Fibroblast of lung (primary cell): Measurements from ENCODE around the gene CCDC8. TPM values are rescaled to one million over a fixed set of nuclear protein-coding genes. Genes with fewer than 3 reads are reported as not detected.
A peak's percentile ranks its signal among the peaks of the same experiment; 100 is the strongest.
"Not testable (repeated sequence)": the region's sequence is repeated elsewhere in the genome, so short reads cannot be mapped to it uniquely, and the experiment has no call there.

Experiments
- DNase-seq, 2 donors: peaks; one replicate each; pipeline versions ENCODE4 v3.0.0 to v3.0.0-alpha.2; 2010; ENCODE audit warnings: low read depth in 2 of 2
- H2AFZ ChIP-seq: 2 replicates; pipeline ENCODE4 v1.5.1; 2012; ENCODE audit warnings: low read length, control low read depth, inconsistent platforms
- H3K27ac ChIP-seq: 2 replicates; pipeline ENCODE4 v1.5.1; 2011; ENCODE audit warnings: low read length, control low read depth; ENCODE audit not compliant: insufficient read depth
- H3K27me3 ChIP-seq: 2 replicates; pipeline ENCODE4 v1.5.1; 2011; ENCODE audit warnings: mild to moderate bottlenecking, low read length; ENCODE audit not compliant: control insufficient read depth, insufficient read depth
- H3K36me3 ChIP-seq: 2 replicates; pipeline ENCODE4 v1.5.1; 2011; ENCODE audit warnings: low read length; ENCODE audit not compliant: control insufficient read depth, insufficient read depth
- H3K4me1 ChIP-seq: 2 replicates; pipeline ENCODE4 v1.5.1; 2011; ENCODE audit warnings: low read length; ENCODE audit not compliant: control insufficient read depth, insufficient read depth; ENCODE audit errors: extremely low read depth
- H3K4me2 ChIP-seq: 2 replicates; pipeline ENCODE4 v1.5.1; 2011; ENCODE audit warnings: low read length, control low read depth; ENCODE audit not compliant: insufficient read depth; ENCODE audit errors: extremely low read depth
- H3K4me3 ChIP-seq, 4 experiments: fragments of 200-600 bp in 1 of 4; sonication (generic) in 1 of 4; replicated peaks in 1 of 4; 2 replicates each; pipeline ENCODE4 v1.5.1; 2011 to 2016; ENCODE audit warnings: low read length in 4 of 4, low read depth in 3 of 4, mild to moderate bottlenecking in 3 of 4, control low read depth in 2 of 4, inconsistent platforms in 1 of 4, mixed read lengths in 1 of 4; ENCODE audit not compliant: insufficient read depth in 1 of 4; ENCODE audit errors: control extremely low read depth in 1 of 4
- H3K79me2 ChIP-seq: 2 replicates; pipeline ENCODE4 v1.5.1; 2012; ENCODE audit warnings: mild to moderate bottlenecking, low read length, inconsistent platforms; ENCODE audit not compliant: control insufficient read depth, insufficient read depth
- H3K9ac ChIP-seq: 2 replicates; pipeline ENCODE4 v1.5.1; 2011; ENCODE audit warnings: mild to moderate bottlenecking, low read length, control low read depth; ENCODE audit not compliant: insufficient read depth
- H3K9me3 ChIP-seq: 2 replicates; pipeline ENCODE4 v1.5.1; 2012; ENCODE audit warnings: low read depth, low read length; ENCODE audit not compliant: control insufficient read depth, insufficient read depth
- H4K20me1 ChIP-seq: 2 replicates; pipeline ENCODE4 v1.5.1; 2011; ENCODE audit warnings: low read length; ENCODE audit not compliant: control insufficient read depth, insufficient read depth; ENCODE audit errors: extremely low read depth
- EZH2 ChIP-seq: IDR thresholded peaks from 2 replicates; pipeline ENCODE4 v1.5.1; 2012; ENCODE audit warnings: low read length, control low read depth, mild to moderate bottlenecking; ENCODE audit errors: missing control alignments
- polyA plus RNA-seq, 2 donors: library from polyadenylated mRNA; depleted of rRNA in 1 of 2; stranded (reverse) in 1 of 2; unstranded in 1 of 2; fragments of >200 nt; gene quantifications; 2 replicates each; pipeline ENCODE4 v1.2.1, GENCODE V29; 2011 to 2012; ENCODE audit warnings: missing spikeins in 1 of 2
- total RNA-seq: library from RNA; depleted of rRNA; stranded (reverse); fragments of >200 nt; gene quantifications from 2 replicates; pipeline ENCODE4 v1.2.1, GENCODE V29; 2014
- TF ChIP-seq, protein P1 (sequence below), 2 donors: IDR thresholded peaks in 1 of 2; conservative IDR thresholded peaks in 1 of 2; 1 replicate in 1 of 2; 2 replicates in 1 of 2; pipeline ENCODE4 v1.5.1; 2011 to 2012; ENCODE audit warnings: low read length in 2 of 2, control low read depth in 1 of 2, inconsistent platforms in 1 of 2, low read depth in 1 of 2, mild to moderate bottlenecking in 1 of 2

CCDC8 gene
- total and polyA plus RNA-seq, 2 donors (not counting 1 experiment from before 2014, with no cell fraction given), result 1.9 to 13.4 TPM

DNA sequence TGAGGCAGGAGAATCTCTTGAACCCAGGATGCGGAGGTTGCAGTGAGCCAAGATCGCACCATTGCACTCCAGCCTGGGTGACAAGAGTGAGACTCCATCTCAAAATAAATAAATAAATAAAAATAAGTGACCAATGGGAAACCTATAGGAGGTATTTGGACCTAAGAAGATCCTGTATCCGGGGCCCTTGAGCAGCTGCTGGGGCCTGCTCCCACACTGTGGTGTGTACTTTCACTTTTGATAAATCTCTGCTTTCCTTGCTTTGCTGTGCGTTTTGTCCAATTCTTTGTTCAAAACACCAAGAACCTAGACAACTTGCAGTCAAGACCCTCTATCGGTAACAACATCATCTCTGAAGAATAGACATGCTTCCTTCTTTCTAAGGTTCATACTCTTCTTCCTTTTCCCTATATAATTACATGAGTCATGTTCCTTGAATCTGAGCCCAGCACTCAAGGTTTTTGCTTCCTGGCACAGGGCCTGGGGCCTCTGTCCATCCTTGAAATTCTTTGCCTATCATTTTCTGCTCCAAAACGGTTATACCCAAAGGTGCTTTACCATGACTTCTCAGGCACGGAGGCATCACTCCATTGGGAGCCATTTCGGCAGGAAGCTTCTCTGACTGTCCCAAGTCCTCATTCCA, 29.6 kb upstream of the CCDC8 start:
- Histone ChIP-seq H2AFZ (no peak overlapping the region), H3K79me2 (no peaks in the 10 kb centered on the region), H4K20me1 (no peaks in the 10 kb centered on the region), H3K9ac (no peak overlapping the region), H3K4me3 (no peak overlapping the region), H3K27ac (no peak overlapping the region), H3K27me3 (no peaks in the 10 kb centered on the region), H3K4me1 (no peaks in the 10 kb centered on the region), H3K4me2 (no peak overlapping the region), H3K36me3 (no peaks in the 10 kb centered on the region), H3K9me3 (no peaks in the 10 kb centered on the region)
- peak; percentile 76 to 77 for DNase-seq
- TF ChIP-seq EZH2, result no peak
- TF ChIP-seq, protein P1, sequence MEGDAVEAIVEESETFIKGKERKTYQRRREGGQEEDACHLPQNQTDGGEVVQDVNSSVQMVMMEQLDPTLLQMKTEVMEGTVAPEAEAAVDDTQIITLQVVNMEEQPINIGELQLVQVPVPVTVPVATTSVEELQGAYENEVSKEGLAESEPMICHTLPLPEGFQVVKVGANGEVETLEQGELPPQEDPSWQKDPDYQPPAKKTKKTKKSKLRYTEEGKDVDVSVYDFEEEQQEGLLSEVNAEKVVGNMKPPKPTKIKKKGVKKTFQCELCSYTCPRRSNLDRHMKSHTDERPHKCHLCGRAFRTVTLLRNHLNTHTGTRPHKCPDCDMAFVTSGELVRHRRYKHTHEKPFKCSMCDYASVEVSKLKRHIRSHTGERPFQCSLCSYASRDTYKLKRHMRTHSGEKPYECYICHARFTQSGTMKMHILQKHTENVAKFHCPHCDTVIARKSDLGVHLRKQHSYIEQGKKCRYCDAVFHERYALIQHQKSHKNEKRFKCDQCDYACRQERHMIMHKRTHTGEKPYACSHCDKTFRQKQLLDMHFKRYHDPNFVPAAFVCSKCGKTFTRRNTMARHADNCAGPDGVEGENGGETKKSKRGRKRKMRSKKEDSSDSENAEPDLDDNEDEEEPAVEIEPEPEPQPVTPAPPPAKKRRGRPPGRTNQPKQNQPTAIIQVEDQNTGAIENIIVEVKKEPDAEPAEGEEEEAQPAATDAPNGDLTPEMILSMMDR (conservative IDR thresholded peaks at IDR 0.05 in 1 of 2, IDR thresholded peaks at IDR 0.05 in 1 of 2; ENCODE audit: low read depth in 1 of 2, low read length in 2 of 2), result no peak

DNA sequence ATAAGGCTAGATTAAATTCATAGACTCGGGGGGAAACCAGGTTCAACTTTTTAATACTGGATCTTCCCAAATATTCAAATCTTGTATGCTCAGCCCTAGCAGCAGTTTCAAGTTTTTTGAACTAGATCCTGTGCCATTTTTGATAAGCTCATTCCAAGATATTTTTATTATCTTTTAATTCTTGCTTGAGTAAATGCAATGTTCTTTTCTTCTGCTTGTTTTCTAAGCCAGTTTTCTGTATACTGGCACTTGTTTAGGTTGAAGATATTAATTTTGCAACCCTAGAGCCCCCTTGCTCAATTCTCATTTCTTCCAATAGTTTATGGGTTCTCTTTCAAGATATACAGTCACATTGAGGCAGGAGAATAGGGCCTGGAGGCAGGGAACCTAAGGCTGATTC, 28.5 kb upstream of the CCDC8 start:
- H3K4me3 ChIP-seq, result no peak overlapping the region
- no peak overlapping the region for H3K4me2 ChIP-seq
- no peak overlapping the region for H3K27ac ChIP-seq
- H3K4me1 ChIP-seq, result no peaks in the 10 kb centered on the region
- no peaks in the 10 kb centered on the region for H3K27me3 ChIP-seq
- H3K9ac ChIP-seq, result no peak overlapping the region
- no peaks in the 10 kb centered on the region for H3K9me3 ChIP-seq
- H2AFZ ChIP-seq, result no peak overlapping the region
- no peaks in the 10 kb centered on the region for H3K36me3 ChIP-seq
- TF ChIP-seq EZH2, result no peak
- TF ChIP-seq, protein P1 (conservative IDR thresholded peaks at IDR 0.05 in 1 of 2, IDR thresholded peaks at IDR 0.05 in 1 of 2; ENCODE audit: low read depth in 1 of 2, low read length in 2 of 2), result no peak
- no peaks in the 10 kb centered on the region for H3K79me2 ChIP-seq
- DNase-seq, result no peak
- no peaks in the 10 kb centered on the region for H4K20me1 ChIP-seq

DNA sequence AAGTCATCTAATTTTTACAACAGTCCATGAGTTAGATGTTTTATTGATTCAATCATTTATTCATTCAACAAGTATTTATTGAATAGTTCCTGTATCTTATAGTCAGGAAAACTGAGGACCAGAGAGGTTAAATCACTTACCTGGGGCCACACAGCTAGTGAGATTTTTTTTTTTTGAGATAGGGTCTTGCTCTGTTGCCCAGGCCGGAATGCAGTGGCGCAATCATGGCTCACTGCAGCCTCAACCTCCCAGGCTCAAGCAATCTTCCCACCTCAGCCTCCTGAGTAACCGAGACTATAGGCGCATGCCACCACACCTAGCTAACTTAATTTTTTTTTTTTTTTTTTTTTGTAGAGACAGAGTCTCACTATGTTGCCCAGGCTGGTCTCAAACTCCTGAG, 22.3 kb upstream of the CCDC8 start:
- H3K4me2 ChIP-seq, H3K9ac ChIP-seq, H3K27ac ChIP-seq, H3K4me3 ChIP-seq, H3K9me3 ChIP-seq, H3K27me3 ChIP-seq, H4K20me1 ChIP-seq, DNase-seq, H3K79me2 ChIP-seq, H3K4me1 ChIP-seq, H3K36me3 ChIP-seq, H2AFZ ChIP-seq: not testable (repeated sequence)
